IMR-90 (cell line): ENCODE data around the gene TCF12. TPM values are rescaled to one million over a fixed set of nuclear protein-coding genes. Genes with fewer than 3 reads are reported as not detected.
A peak's percentile ranks its signal among the peaks of the same experiment; 100 is the strongest.

Experiments
- ATAC-seq: fragments of 200-7000 bp; cut with Tn5 transposase; 2 replicates; pipeline ENCODE4 v1.9.1; 2020; ENCODE audit warnings: low read depth, mild to moderate bottlenecking, moderate library complexity
- BruUV-seq: library from RNA; stranded (reverse); fragments of 400-500 nt; replicated peaks from 2 replicates; lab custom pipeline; 2021; lab: Mats Ljungman, UMichigan
- CTCF ChIA-PET: fragments of 300-600 bp; formaldehyde crosslinking; extraction: SDS; loops from one replicate; lab custom pipeline; 2021; ENCODE audit warnings: antibody characterized with exemption; lab: Yijun Ruan, JAX
- POLR2A ChIA-PET: fragments of 300-600 bp; sonication (Branson Sonifier 250); formaldehyde crosslinking; loops from one replicate; lab custom pipeline; 2022; ENCODE audit warnings: antibody characterized with exemption; ENCODE audit not compliant: unreplicated experiment; lab: Charles Lee
- DNase-seq: peaks from one replicate; pipeline ENCODE4 v3.0.0; 2013
- H2AFZ ChIP-seq: replicated peaks from 2 replicates; pipeline ENCODE3; 2013; ENCODE audit warnings: low read length, mild to moderate bottlenecking; ENCODE audit not compliant: poor library complexity
- H2AK5ac ChIP-seq: 2 replicates; pipeline ENCODE4 v1.6.1; 2013; ENCODE audit warnings: low read depth, low read length, inconsistent platforms
- H2AK9ac ChIP-seq: replicated peaks from 2 replicates; pipeline ENCODE3; 2013; ENCODE audit warnings: mild to moderate bottlenecking, low read depth, low read length, moderate library complexity; ENCODE audit not compliant: poor library complexity
- H2BK120ac ChIP-seq: 2 replicates; pipeline ENCODE4 v1.6.1; 2013; ENCODE audit warnings: low read depth, low read length, inconsistent platforms
- H2BK15ac ChIP-seq: 3 replicates; pipeline ENCODE4 v1.6.1; 2013; ENCODE audit warnings: low read depth, low read length, inconsistent platforms
- H2BK20ac ChIP-seq: 2 replicates; pipeline ENCODE4 v1.6.1; 2013; ENCODE audit warnings: low read depth, mild to moderate bottlenecking, inconsistent platforms, low read length, moderate library complexity
- H2BK5ac ChIP-seq: 2 replicates; pipeline ENCODE4 v1.6.1; 2013; ENCODE audit warnings: mild to moderate bottlenecking, low read depth, low read length, inconsistent platforms; ENCODE audit not compliant: poor library complexity, severe bottlenecking
- H3K14ac ChIP-seq: replicated peaks from 2 replicates; pipeline ENCODE4 v1.6.1; 2013; ENCODE audit warnings: low read depth, low read length, inconsistent platforms
- H3K18ac ChIP-seq: 2 replicates; pipeline ENCODE4 v1.6.1; 2013; ENCODE audit warnings: low read depth, low read length, control low read depth
- H3K23ac ChIP-seq: 2 replicates; pipeline ENCODE4 v1.6.1; 2013; ENCODE audit warnings: low read depth, low read length, inconsistent platforms
- H3K27ac ChIP-seq: 2 replicates; pipeline ENCODE4 v1.5.1; 2013; ENCODE audit warnings: mild to moderate bottlenecking, control low read depth, low read length; ENCODE audit not compliant: insufficient read depth
- H3K27me3 ChIP-seq: 2 replicates; pipeline ENCODE4 v1.6.1; 2013; ENCODE audit warnings: low read length; ENCODE audit not compliant: control insufficient read depth, insufficient read depth
- H3K36me3 ChIP-seq: 2 replicates; pipeline ENCODE4 v1.6.1; 2013; ENCODE audit warnings: low read length, mixed read lengths; ENCODE audit not compliant: control insufficient read depth, insufficient read depth
- H3K4ac ChIP-seq: 2 replicates; pipeline ENCODE4 v1.6.1; 2013; ENCODE audit warnings: low read depth, low read length, inconsistent platforms
- H3K4me1 ChIP-seq: 2 replicates; pipeline ENCODE4 v1.6.1; 2013; ENCODE audit warnings: low read length, mixed read lengths; ENCODE audit not compliant: control insufficient read depth, insufficient read depth
- H3K4me2 ChIP-seq: 2 replicates; pipeline ENCODE4 v1.6.1; 2013; ENCODE audit warnings: low read depth, mild to moderate bottlenecking, control low read depth, low read length, moderate library complexity
- H3K4me3 ChIP-seq: 2 replicates; pipeline ENCODE4 v1.5.1; 2013; ENCODE audit warnings: low read depth, mild to moderate bottlenecking, control low read depth, low read length, moderate library complexity; ENCODE audit not compliant: insufficient read depth
- H3K56ac ChIP-seq: 2 replicates; pipeline ENCODE4 v1.6.1; 2013; ENCODE audit warnings: low read length, inconsistent platforms; ENCODE audit not compliant: insufficient read depth; ENCODE audit errors: extremely low read depth
- H3K79me1 ChIP-seq, 2 experiments: 2 replicates each; pipeline ENCODE4 v1.6.1; 2013; ENCODE audit warnings: low read length in 2 of 2, inconsistent platforms in 1 of 2, low read depth in 1 of 2
- H3K9ac ChIP-seq: 2 replicates; pipeline ENCODE4 v1.6.1; 2013; ENCODE audit warnings: low read depth, low read length, control low read depth
- H3K9me1 ChIP-seq: 2 replicates; pipeline ENCODE4 v1.6.1; 2013; ENCODE audit warnings: low read length, inconsistent platforms; ENCODE audit not compliant: insufficient read depth
- H3K9me3 ChIP-seq: 2 replicates; pipeline ENCODE4 v1.6.1; 2013; ENCODE audit warnings: low read length; ENCODE audit not compliant: control insufficient read depth, insufficient read depth
- H4K20me1 ChIP-seq: 2 replicates; pipeline ENCODE4 v1.6.1; 2013; ENCODE audit warnings: low read length, inconsistent platforms; ENCODE audit not compliant: insufficient read depth
- H4K5ac ChIP-seq: 2 replicates; pipeline ENCODE4 v1.6.1; 2013; ENCODE audit warnings: mild to moderate bottlenecking, low read depth, low read length, control low read depth
- H4K8ac ChIP-seq, 2 experiments: 2 replicates each; pipeline ENCODE4 v1.6.1; 2013; ENCODE audit warnings: low read depth in 2 of 2, low read length in 2 of 2, control low read depth in 1 of 2, inconsistent platforms in 1 of 2
- H4K91ac ChIP-seq: 2 replicates; pipeline ENCODE4 v1.6.1; 2013; ENCODE audit warnings: low read depth, low read length, inconsistent platforms; ENCODE audit not compliant: insufficient read depth
- BHLHE40 ChIP-seq: fragments of 150-350 bp; IDR thresholded peaks from 2 replicates; pipeline ENCODE4 v1.6.1; 2016; ENCODE audit warnings: mild to moderate bottlenecking, low read depth, low read length
- CEBPB ChIP-seq: IDR thresholded peaks from 2 replicates; pipeline ENCODE4 v1.6.1; 2012; ENCODE audit warnings: low read depth, low read length, improper control_type of control experiment
- CHD1 ChIP-seq: IDR thresholded peaks from 2 replicates; pipeline ENCODE4 v1.6.1; 2012; ENCODE audit warnings: low read depth, low read length, improper control_type of control experiment
- ELK1 ChIP-seq: fragments of 150-350 bp; IDR thresholded peaks from 2 replicates; pipeline ENCODE4 v1.6.1; 2016; ENCODE audit warnings: low read depth, mild to moderate bottlenecking, low read length, moderate library complexity, borderline replicate concordance
- FOS ChIP-seq: fragments of 150-350 bp; IDR thresholded peaks from 2 replicates; pipeline ENCODE4 v1.6.1; 2016; ENCODE audit warnings: low read depth, low read length
- MAFK ChIP-seq: IDR thresholded peaks from 2 replicates; pipeline ENCODE4 v1.6.1; 2012; ENCODE audit warnings: low read depth, low read length, improper control_type of control experiment
- MAZ ChIP-seq: IDR thresholded peaks from 2 replicates; pipeline ENCODE4 v1.6.1; 2012; ENCODE audit warnings: low read depth, mild to moderate bottlenecking, low read length, improper control_type of control experiment, moderate library complexity, borderline replicate concordance
- MXI1 ChIP-seq: IDR thresholded peaks from 2 replicates; pipeline ENCODE4 v1.6.1; 2012; ENCODE audit warnings: low read depth, mild to moderate bottlenecking, low read length, moderate library complexity, borderline replicate concordance
- NFE2L2 ChIP-seq: fragments of 150-350 bp; IDR thresholded peaks from 2 replicates; pipeline ENCODE4 v1.6.1; 2016; ENCODE audit warnings: low read depth, mild to moderate bottlenecking, low read length
- POLR2A ChIP-seq: IDR thresholded peaks from 2 replicates; pipeline ENCODE4 v1.6.1; 2012; ENCODE audit warnings: mild to moderate bottlenecking, low read depth, low read length
- RAD21 ChIP-seq: IDR thresholded peaks from 2 replicates; pipeline ENCODE4 v1.6.1; 2012; ENCODE audit warnings: low read length, improper control_type of control experiment
- RCOR1 ChIP-seq: IDR thresholded peaks from 2 replicates; pipeline ENCODE4 v1.6.1; 2012; ENCODE audit warnings: mild to moderate bottlenecking, low read length, improper control_type of control experiment; ENCODE audit not compliant: insufficient replicate concordance
- RFX5 ChIP-seq: IDR thresholded peaks from 2 replicates; pipeline ENCODE4 v1.8.0; 2012; ENCODE audit warnings: low read depth, mild to moderate bottlenecking, low read length, moderate library complexity
- SMC3 ChIP-seq: fragments of 150-350 bp; IDR thresholded peaks from 2 replicates; pipeline ENCODE4 v1.6.1; 2016; ENCODE audit warnings: low read depth, mild to moderate bottlenecking, antibody characterized with exemption, low read length, moderate library complexity
- USF2 ChIP-seq: fragments of 150-350 bp; IDR thresholded peaks from 2 replicates; pipeline ENCODE4 v1.6.1; 2017; ENCODE audit warnings: mild to moderate bottlenecking, antibody characterized with exemption, low read length, low read depth
- WGBS, 2 experiments: methylation state at CpG; one replicate each; pipeline versions ENCODE4 v1.1.5 to v1.1.7; 2013; ENCODE audit warnings: missing lambda C conversion rate in 2 of 2; ENCODE audit not compliant: insufficient read length in 1 of 2; ENCODE audit errors: extremely low coverage in 2 of 2; 5-methylcytosine and 5-hydroxymethylcytosine counted together
- dilution Hi-C: fragments of 300-500 bp; cut with HindIII; formaldehyde crosslinking; loops from one replicate; pipeline ENCODE4 v1.14.3; 2018; ENCODE audit warnings: low sequenced_read_pairs; ENCODE audit not compliant: unreplicated experiment
- in situ Hi-C: fragments of 300-500 bp; cut with MboI; formaldehyde crosslinking; loops from 3 replicates; pipeline ENCODE4 v1.14.3; 2019; ENCODE audit warnings: low sequenced_read_pairs, inconsistent platforms, mixed read lengths
- intact Hi-C: fragments of 100-400 bp; cut with micrococcal nuclease; formaldehyde crosslinking; loops from 2 replicates; pipeline ENCODE4 v1.10.0; 2022
- polyA plus RNA-seq, 3 experiments: library from polyadenylated mRNA; depleted of rRNA; stranded (reverse); fragments of >200 nt; gene quantifications; 2 replicates each; pipeline ENCODE4 v1.2.3, GENCODE V29; 2012; ENCODE audit warnings: low replicate concordance in 1 of 3
- total RNA-seq: library from RNA; depleted of rRNA; stranded (reverse); fragments of >200 nt; gene quantifications from 2 replicates; pipeline ENCODE4 v1.2.3, GENCODE V29; 2012

Gene TCF12
- total and polyA plus RNA-seq, 2 of the 4 experiments (the other 2 are of a cell fraction) = 79.4 to 160 TPM

GRCh38 chr15:57035664-57036063 is 117.2 kb downstream of the TCF12 start:
- TF ChIP-seq RFX5 (no peak), BHLHE40 (no peak), ELK1 (no peak), RAD21 (no peak), USF2 (no peak), RCOR1 (no peak), SMC3 (no peak), NFE2L2 (no peak), FOS (no peak), POLR2A (no peak), MXI1 (no peak), CEBPB (no peak), CHD1 (no peak), MAFK (no peak), MAZ (no peak)
- no peak overlapping the region for H3K4ac ChIP-seq
- no peak overlapping the region for H2BK20ac ChIP-seq
- CTCF ChIA-PET = interaction anchor here (0.6 kb wide), 1 partner anchor 223 kb away, joined by 3 read pairs; no protein-coding TSS in a partner anchor
- no peak overlapping the region for H3K56ac ChIP-seq
- in situ Hi-C loops = no loop called here
- no peak overlapping the region for H2AK9ac ChIP-seq
- H3K14ac ChIP-seq = no peak overlapping the region
- no CpG with 5 or more reads among the region's 5 CpGs for WGBS, 2 experiments
- no TSS peak for BruUV-seq
- peaks cover 46% of the 10 kb centered on the region for H4K20me1 ChIP-seq
- no peaks in the 10 kb centered on the region for H3K36me3 ChIP-seq
- no peak overlapping the region for H4K91ac ChIP-seq
- dilution Hi-C loops = no loop called here
- H3K9ac ChIP-seq = no peak overlapping the region
- H2AK5ac ChIP-seq = no peak overlapping the region
- no peak for DNase-seq
- POLR2A ChIA-PET = no interaction called here
- H2BK15ac ChIP-seq = no peak overlapping the region
- no peak overlapping the region for H3K23ac ChIP-seq
- no peak overlapping the region for H4K5ac ChIP-seq
- H3K4me1 ChIP-seq = peaks cover 5% of the 10 kb centered on the region
- no peaks in the 10 kb centered on the region; the same call in 1 of the 2 replicates for H3K9me1 ChIP-seq
- no peak overlapping the region for H2AFZ ChIP-seq
- no peak overlapping the region for H2BK5ac ChIP-seq
- intact Hi-C loops = no loop called here
- H2BK120ac ChIP-seq = no peak overlapping the region
- no peaks in the 10 kb centered on the region for H3K9me3 ChIP-seq
- no peak overlapping the region for H3K4me3 ChIP-seq
- no peaks in the 10 kb centered on the region for H3K27me3 ChIP-seq
- H3K79me1 ChIP-seq = peaks cover 33 to 75% of the 10 kb centered on the region in 2 experiments
- H3K27ac ChIP-seq = no peak overlapping the region
- H3K18ac ChIP-seq = no peak overlapping the region
- 0 out of 4 replicates have a peak overlapping the region, but pooled peaks of 1 of the 2 experiments have one; percentile 2 for H4K8ac ChIP-seq
- ATAC-seq = no peak
- no peak overlapping the region for H3K4me2 ChIP-seq
